Measurements from ENCODE around the gene ACR. TPM values are rescaled to one million over a fixed set of nuclear protein-coding genes. Genes with fewer than 3 reads are reported as not detected.

The ACR gene
- total and polyA plus RNA-seq, 2 of the 13 experiments (the other 11 are each of a cell fraction or from before 2014, with no cell fraction given): 0.15 TPM; not detected in 1

DNA sequence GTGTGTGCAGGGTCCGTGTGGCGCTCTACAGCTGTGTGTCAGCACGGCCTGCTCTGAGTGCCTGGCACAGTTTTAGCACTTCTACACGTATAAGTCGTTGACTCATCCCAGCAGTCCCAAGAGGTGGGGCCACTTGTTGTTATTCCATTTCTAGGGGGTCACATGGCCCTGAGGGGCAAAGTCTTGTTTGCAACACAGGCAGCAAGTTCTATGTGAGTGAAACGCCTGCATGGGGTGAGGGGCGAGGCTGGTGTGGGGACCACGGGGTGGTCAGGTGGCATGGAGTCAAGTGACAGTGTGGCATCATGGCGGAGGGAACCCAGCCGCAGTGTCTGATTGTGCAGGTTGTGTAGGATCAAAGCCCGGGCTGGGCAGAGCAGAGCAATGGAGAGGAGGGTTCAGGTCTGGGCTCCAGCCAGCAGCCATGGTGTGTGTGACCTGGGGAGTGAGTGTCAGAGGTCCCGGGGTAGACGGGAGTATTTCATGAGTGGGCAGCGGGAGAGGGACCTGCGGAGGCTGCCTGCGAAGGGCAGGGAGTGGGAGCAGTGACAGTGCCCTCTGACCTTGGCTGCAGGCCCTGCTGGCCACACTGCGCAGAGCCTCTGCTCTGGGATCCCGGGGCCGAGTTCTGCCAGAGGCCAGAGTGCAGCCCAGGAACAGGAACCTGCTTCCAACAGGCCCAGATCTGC, 37.5 kb upstream of the ACR start (continued):
- TF ChIP-seq KIAA2018 (CRISPR knock-in tag; IDR thresholded peaks at IDR 0.05; ENCODE audit: borderline replicate concordance) (no peak), IKZF4 (CRISPR knock-in tag; IDR thresholded peaks at IDR 0.05; ENCODE audit: borderline replicate concordance, low read depth, not compliant biosample characterization) (no peak), MTF2 (CRISPR knock-in tag; IDR thresholded peaks at IDR 0.05; ENCODE audit: borderline replicate concordance) (no peak; the same call in 1 of the 2 replicates), ZNF737 (CRISPR knock-in tag; IDR thresholded peaks at IDR 0.05; ENCODE audit: borderline replicate concordance) (no peak), ZNF232 (CRISPR knock-in tag; IDR thresholded peaks at IDR 0.05; ENCODE audit: borderline replicate concordance) (no peak; the same call in 1 of the 2 replicates), NFKBIZ (CRISPR knock-in tag; IDR thresholded peaks at IDR 0.05) (peak; percentile 78; the same call in 1 of the 2 replicates)

Measured in HepG2 (cell line).